HG03064 (cell line): ENCODE data around the gene TBC1D2B.
A peak's percentile ranks its signal among the peaks of the same experiment; 100 is the strongest.

Experiments used
- ATAC-seq: cut with Tn5 transposase; IDR thresholded peaks from one replicate; pipeline ENCODE4 v1.9.1; 2021; ENCODE audit warnings: low read depth; ENCODE audit not compliant: unreplicated experiment

The TBC1D2B gene

GRCh38 chr15:78057803-78058202, 19.7 kb downstream of the TBC1D2B start:
- ATAC-seq: no peak

DNA sequence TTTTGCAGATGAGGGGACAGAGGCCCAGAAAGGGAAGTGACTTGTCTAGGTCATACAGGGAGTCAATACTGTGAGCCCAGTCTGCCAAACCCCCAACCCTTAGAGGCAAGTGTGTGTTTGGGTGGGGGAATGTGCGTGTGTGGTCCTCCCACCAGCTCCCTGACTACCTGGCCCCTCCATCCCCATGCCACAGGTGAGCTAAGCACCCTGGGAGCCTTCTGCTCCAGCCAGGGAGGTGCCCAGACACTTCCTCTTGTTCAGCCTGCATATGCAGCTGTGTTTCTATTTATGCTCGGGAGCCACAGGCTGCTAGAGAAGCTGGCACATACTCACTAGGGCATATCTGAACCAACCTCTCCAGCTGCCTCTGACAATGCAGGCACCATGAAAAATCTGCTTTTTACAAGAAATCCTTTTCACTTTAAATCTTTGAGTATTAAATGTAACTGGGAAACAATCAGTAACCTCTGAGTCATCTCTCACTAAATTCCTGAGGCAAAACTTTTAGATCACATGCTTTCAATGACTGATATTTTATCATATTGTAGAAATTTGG, 20.7 kb downstream of the TBC1D2B start:
- no peak for ATAC-seq

GRCh38 chr15:78055919-78056713, 21.4 kb downstream of the TBC1D2B start:
- no peak for ATAC-seq

DNA sequence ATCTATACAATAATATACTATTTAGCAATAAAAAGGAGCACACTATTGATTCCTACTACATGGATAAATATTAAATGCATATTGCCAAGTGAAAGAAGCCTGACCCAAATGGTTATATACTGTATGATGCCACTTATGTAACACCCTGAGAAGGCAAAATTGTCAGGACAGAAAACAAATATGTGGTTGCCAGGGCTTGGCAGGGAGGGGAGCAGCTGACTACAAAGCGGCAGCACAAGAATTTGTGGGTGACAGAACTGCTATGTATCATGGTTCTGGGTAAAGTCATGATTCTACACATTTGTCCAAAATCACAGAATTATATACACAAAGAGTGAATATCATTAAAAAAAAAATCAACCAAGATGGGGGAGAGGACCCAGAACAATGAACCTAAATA, 22.5 kb downstream of the TBC1D2B start:
- no peak for ATAC-seq

- ATAC-seq: no peak
These were observed 23.0 kb downstream of the TBC1D2B start for GRCh38 chr15:78054518-78054917.

DNA sequence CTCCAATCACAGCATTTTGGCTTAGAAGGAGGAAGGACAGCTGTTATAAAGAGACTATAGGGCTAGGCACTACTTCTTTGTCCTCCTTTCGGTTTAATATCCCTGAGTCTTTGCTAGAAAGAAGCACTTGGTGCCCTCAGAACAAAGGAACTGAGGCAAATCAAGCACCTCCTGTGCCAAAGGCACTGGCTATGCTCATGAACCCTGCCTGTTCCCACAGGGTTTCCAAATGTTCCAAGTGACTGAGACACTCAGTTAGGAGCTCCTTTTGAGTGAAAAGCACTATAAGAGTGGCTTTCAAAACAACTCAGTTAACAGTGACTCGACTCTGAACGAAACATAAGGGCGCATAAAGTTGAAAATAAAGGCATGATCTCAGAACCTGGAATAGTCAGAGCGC, 25.0 kb downstream of the TBC1D2B start:
- no peak for ATAC-seq

DNA sequence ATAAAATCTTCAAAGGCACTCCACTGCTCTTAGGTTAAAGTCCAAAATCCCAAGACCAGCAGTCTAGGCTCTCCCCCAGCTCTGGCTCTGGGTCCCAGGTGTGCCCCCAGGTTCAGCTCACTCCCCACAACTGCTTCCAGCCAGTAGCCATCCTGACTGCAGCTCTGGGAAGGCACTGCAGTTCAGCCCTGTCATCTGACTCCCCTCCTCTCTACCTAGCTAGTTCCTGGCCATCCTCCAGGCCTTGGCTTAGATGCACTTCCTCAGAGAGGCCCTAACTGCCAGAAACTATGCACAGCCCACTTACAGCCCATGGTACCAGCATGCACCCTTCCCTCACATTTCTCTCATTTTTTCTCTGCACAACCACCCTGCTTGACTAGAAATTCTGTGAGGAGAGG, 25.5 kb downstream of the TBC1D2B start:
- no peak for ATAC-seq

- no peak for ATAC-seq
These were observed 25.9 kb downstream of the TBC1D2B start for GRCh38 chr15:78051596-78051995.

- no peak for ATAC-seq
These were observed 26.7 kb downstream of the TBC1D2B start for GRCh38 chr15:78050826-78051225.

DNA sequence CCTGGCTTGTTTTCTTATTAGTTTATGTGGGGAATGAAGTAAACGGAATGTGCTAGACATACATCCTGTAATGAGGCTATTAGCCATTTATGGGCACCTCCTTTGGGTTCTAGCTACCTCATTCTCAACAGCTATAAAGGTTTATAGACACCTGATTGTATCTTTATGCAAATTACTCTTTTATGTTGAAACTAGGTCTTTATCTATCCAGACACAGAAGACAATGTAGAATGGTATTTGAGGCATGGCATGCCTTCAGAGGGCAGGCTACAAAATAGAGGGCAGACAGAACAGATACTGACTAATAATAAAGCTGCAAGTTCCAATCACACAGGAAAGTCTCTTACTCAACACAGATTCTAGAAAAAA, 27.1 kb downstream of the TBC1D2B start:
- no peak for ATAC-seq

DNA sequence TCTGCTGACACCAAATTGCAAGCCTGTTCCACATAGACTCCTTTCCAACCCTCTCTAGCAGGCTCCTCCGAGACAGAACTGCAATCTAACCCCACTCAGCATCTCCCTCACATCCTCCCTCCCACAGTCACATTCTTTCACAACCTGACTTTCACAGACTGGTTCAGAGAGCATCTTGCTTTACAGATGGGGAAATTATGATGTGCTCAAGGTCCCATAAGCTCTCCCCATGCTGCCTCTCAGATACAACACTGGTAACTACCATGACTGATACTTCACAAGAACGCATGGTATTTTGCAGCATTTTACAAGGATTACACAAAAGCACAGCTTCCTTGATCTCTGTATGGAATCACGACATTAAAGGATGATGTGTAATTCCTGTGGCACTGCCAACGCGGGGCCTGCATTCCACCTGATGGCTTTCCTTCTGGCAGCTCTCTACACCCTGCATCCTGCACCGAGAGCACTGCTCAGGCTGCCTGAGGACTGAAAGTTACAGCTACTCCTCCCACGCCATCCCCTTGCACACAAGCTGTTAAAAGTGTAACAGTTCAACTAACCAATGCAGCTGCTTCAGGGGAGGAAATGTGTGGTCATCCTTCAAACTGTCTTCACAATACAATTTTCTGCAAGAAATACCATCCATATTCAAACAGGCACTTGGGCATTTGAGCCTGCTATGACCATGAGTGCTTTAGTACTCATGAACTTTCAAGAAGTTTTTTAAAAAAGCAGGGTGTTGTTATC, 27.6 kb downstream of the TBC1D2B start:
- peak; percentile 51 for ATAC-seq

GRCh38 chr15:78048628-78048920, 28.9 kb downstream of the TBC1D2B start:
- no peak for ATAC-seq

DNA sequence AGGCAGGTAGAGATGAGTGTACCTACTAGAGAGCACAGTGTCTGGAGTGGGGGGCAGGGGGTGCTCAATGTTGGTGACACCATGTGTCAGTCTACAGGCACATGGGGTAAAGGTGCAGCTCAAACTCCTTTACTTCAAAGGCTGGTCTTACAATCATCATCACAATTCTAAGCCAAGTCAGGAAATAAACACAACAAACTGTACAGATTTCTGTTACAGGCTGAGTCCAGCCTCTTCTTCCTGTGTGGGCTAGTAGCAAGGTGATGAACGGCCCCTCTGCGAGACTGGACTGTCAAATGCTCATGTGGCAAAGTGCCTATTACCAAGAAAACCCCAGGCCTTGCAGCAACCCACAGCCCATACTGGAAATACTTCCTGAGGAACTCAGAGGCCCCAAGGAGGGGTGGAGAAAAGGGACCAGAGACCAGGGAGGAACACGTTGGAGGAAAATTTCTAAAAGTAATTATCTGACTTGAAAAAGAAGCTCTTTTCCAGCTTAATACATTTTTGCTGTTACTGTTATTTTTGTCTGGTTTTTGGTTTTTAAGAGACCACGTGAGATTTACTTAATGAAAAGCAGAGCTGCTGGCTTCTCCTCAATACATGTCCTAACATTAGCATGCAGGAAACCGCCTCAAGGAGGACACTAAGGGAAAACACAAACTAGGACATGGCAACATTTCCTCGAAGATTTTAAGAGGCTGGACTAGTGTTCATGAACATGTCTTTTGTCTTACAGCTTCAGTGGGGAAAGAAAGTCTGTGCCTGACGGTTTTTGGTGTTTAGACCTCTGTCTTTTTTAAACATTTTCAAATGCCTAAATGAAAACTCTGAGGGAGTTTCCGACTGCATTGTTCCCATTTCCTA, 29.5 kb downstream of the TBC1D2B start:
- ATAC-seq: no peak

DNA sequence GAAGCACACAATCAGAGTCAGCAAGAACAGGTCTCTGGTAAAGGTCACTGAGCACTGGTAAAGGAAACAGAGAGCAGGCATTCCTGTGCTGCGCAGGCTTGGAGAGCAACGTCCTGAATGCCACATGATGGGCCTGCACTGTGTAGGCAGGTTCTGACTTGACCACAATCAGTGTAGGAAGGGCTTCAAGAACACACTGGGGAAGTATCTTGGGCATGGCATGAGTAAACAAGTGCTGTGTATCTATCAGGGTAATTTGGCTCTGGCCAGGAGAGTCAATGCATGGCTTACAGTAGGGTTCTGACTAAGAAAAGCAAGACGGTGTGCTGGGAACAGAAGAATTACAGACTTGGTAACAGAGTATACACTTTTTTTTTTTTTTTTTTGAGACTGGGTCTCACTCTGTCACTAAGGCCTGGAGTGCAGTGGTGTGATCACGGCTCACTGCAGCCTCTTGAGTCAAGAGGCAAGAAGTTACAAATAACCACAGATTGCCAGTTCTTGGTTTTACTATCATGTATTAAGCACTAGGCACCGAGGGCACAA, 30.6 kb downstream of the TBC1D2B start:
- no peak for ATAC-seq

DNA sequence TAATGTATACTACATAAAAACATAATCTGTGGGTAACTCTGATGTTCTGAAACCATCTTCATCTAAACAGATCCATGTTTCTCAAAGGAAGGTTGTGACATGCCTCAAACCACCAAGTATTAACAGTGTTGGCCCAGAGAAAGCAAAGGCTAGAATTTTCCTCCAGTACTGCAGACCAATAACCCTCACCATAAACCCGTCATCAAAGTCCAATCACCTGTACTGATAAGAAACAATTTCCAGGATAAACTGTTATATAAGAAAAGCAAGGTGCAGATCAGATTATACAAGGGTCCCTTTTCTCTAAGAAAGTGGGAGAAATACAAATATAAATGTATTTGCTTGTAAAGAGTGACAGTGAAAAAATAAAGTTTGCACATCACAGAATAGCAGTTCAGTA, 32.3 kb downstream of the TBC1D2B start:
- no peak for ATAC-seq

DNA sequence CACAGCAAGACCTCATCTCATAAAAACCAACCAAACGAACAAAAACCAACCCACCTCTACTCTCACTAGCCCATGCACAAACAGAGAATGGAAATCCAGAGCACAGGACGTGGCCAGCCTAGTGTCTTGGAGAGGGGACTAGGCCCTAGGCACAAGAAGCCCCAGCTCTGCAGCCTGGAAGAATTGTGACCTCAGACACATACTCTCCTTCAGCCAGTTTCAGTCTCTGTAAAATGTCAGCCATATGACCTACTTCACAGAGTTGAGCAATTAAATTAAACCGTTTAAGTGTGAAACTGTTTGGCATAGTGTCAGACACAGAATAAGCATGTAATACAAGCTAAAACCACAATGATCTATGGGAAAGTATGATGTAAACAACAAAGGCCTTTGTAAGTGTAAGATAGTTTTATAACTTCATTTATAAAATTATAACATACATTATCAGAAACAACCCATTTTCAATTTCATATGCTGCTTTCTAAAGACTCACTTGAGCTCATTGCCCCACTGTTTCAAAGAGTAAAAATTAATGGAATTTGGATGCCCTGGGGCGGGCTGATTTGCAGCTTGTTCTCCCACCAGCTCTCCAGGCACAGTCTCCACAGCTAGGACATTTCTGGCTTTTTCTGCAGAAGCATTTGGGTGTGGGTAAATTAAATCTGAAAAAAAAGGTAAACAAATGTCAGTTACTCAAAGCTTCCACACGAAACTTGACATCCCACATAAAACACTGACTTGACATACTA, 32.9 kb downstream of the TBC1D2B start:
- no peak for ATAC-seq

GRCh38 chr15:78041946-78042345, 35.6 kb downstream of the TBC1D2B start:
- ATAC-seq: no peak

GRCh38 chr15:78040653-78041244, 36.8 kb downstream of the TBC1D2B start:
- no peak for ATAC-seq

GRCh38 chr15:78038585-78039247, 38.8 kb downstream of the TBC1D2B start:
- ATAC-seq: no peak
